Mesendoderm (in vitro differentiated cells): ENCODE data around the gene VIL1.

Source experiments
- DNase-seq: peaks from one replicate; pipeline ENCODE4 v3.0.0; 2013
- H2AK5ac ChIP-seq: 2 replicates; pipeline ENCODE4 v1.6.1; 2013; ENCODE audit warnings: low read length, inconsistent platforms
- H2BK120ac ChIP-seq: 2 replicates; pipeline ENCODE4 v1.6.1; 2013; ENCODE audit warnings: low read depth, mild to moderate bottlenecking, low read length, moderate library complexity, mixed read lengths
- H2BK15ac ChIP-seq: replicated peaks from 2 replicates; pipeline ENCODE4 v1.6.1; 2013; ENCODE audit warnings: low read depth, mild to moderate bottlenecking, moderate library complexity
- H2BK5ac ChIP-seq: 2 replicates; pipeline ENCODE4 v1.6.1; 2013; ENCODE audit warnings: low read length, inconsistent platforms
- H3K18ac ChIP-seq: 2 replicates; pipeline ENCODE4 v1.6.1; 2013; ENCODE audit warnings: mild to moderate bottlenecking, low read length, mixed read lengths
- H3K23ac ChIP-seq: one replicate; pipeline ENCODE4 v1.6.1; 2013; ENCODE audit warnings: low read length
- H3K27ac ChIP-seq: 2 replicates; pipeline ENCODE4 v1.5.1; 2013; ENCODE audit warnings: low read depth, mild to moderate bottlenecking, inconsistent platforms, low read length, moderate library complexity
- H3K27me3 ChIP-seq: 2 replicates; pipeline ENCODE4 v1.6.1; 2013; ENCODE audit warnings: low read length, control low read depth, mild to moderate bottlenecking, inconsistent platforms; ENCODE audit not compliant: insufficient read depth, poor library complexity
- H3K36me3 ChIP-seq: 2 replicates; pipeline ENCODE4 v1.6.1; 2013; ENCODE audit warnings: low read length, inconsistent platforms; ENCODE audit not compliant: control insufficient read depth, insufficient read depth
- H3K4ac ChIP-seq: one replicate; pipeline ENCODE4 v1.6.1; 2013; ENCODE audit warnings: low read depth, mild to moderate bottlenecking, low read length, moderate library complexity
- H3K4me1 ChIP-seq: 2 replicates; pipeline ENCODE4 v1.6.1; 2013; ENCODE audit warnings: low read depth, low read length, inconsistent platforms; ENCODE audit not compliant: control insufficient read depth
- H3K4me2 ChIP-seq: 2 replicates; pipeline ENCODE4 v1.6.1; 2013; ENCODE audit warnings: low read length
- H3K4me3 ChIP-seq: 2 replicates; pipeline ENCODE4 v1.5.1; 2013; ENCODE audit warnings: mild to moderate bottlenecking, low read length
- H3K56ac ChIP-seq: one replicate; pipeline ENCODE4 v1.6.1; 2013; ENCODE audit warnings: low read length
- H3K79me1 ChIP-seq: 2 replicates; pipeline ENCODE4 v1.6.1; 2013; ENCODE audit warnings: low read length, inconsistent platforms
- H3K79me2 ChIP-seq: 2 replicates; pipeline ENCODE4 v1.6.1; 2013; ENCODE audit warnings: mild to moderate bottlenecking, low read length; ENCODE audit not compliant: control insufficient read depth, insufficient read depth
- H3K9ac ChIP-seq: 2 replicates; pipeline ENCODE4 v1.6.1; 2013; ENCODE audit warnings: low read length, inconsistent platforms
- H4K5ac ChIP-seq: one replicate; pipeline ENCODE4 v1.6.1; 2013; ENCODE audit warnings: low read length
- H4K8ac ChIP-seq: one replicate; pipeline ENCODE4 v1.6.1; 2013; ENCODE audit warnings: low read depth, mild to moderate bottlenecking, control low read depth, low read length, moderate library complexity
- whole genome bisulfite sequencing: extraction: QIAGEN DNeasy Blood & Tissue Kit; methylation state at CpG from one replicate; pipeline ENCODE4 v1.1.7; 2013; ENCODE audit warnings: low lambda C conversion rate, missing lambda C conversion rate; ENCODE audit not compliant: insufficient coverage; ENCODE audit errors: extremely low coverage; 5-methylcytosine and 5-hydroxymethylcytosine counted together
- small RNA-seq: library from polyadenylated mRNA; stranded (forward); fragments of <200 nt; extraction: miRNeasy Mini kit (QIAGEN cat#:217004); gene quantifications from one replicate; pipeline ENCODE3, GENCODE V24; 2013; ENCODE audit not compliant: insufficient read depth

VIL1 gene

DNA sequence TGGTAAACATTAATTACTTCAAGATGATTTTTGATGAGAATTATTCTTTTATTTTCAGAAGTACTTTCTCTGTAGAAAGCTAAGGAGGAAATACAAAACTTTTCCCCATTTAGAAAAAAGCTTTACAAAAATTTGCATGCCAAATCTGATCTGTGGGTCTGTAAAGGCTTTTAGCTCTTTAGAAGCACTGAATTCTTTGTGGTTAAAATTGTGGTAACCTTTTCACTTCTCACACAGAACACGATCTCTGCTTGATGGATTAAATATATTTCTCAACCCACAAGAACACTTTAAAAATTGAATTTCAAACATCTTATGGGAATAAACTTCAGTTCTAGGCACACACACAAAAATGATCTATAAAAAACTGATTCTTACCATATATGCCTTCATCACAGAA lies 63.7 kb downstream of the VIL1 start:
- Histone ChIP-seq H3K27ac (no peak overlapping the region), H3K9ac (no peak overlapping the region), H3K4me3 (no peak overlapping the region), H3K79me1 (no peaks in the 10 kb centered on the region), H3K4ac (no peak overlapping the region), H2AK5ac (no peak overlapping the region), H3K27me3 (no peaks in the 10 kb centered on the region), H3K79me2 (no peaks in the 10 kb centered on the region), H4K5ac (no peak overlapping the region), H3K4me1 (no peaks in the 10 kb centered on the region), H3K4me2 (no peak overlapping the region), H3K56ac (no peak overlapping the region), H2BK5ac (no peak overlapping the region), H3K23ac (no peak overlapping the region), H3K18ac (no peak overlapping the region), H2BK120ac (no peak overlapping the region), H4K8ac (no peak overlapping the region), H2BK15ac (no peak overlapping the region), H3K36me3 (no peaks in the 10 kb centered on the region)
- no peak for DNase-seq
- no CpG with 5 or more reads among the region's 1 CpG for WGBS

DNA sequence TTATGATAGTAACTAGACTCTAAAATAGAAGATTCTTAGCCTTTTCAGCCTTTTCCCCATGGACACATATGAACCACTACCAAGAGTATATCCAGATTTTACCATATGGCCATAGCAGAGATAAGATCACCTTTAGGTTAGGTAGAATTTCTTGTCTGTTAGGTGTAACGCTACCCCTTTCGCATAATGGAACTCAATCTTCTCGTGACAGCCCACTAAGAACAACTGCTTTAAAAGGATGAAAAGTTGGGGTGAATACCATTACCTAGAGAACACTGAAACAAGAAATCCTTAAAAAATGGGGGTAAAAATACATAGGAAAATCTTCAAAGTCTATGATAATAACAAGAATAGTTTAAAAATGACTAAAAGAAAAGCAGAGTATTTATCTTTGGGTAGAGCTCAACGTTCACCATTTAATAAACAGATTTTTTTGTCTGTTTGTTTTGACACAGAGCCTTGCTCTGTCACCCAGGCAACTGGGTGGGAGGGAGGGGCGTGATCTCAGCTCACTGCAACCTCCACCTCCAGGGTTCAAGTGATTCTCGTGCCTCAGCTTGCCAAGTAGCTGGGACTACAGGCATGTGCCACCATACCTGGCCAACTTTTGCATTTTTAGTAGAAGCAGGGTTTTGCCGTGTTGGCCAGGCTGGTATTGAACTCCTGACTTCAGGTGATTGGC lies 67.2 kb downstream of the VIL1 start:
- H3K4me2 ChIP-seq = no peak overlapping the region
- H2BK120ac ChIP-seq = no peak overlapping the region
- H3K4ac ChIP-seq = no peak overlapping the region
- no peak overlapping the region for H4K8ac ChIP-seq
- no peak overlapping the region for H4K5ac ChIP-seq
- no peak overlapping the region for H3K23ac ChIP-seq
- no peaks in the 10 kb centered on the region for H3K4me1 ChIP-seq
- H3K79me1 ChIP-seq = no peaks in the 10 kb centered on the region
- no peak overlapping the region for H3K4me3 ChIP-seq
- H3K79me2 ChIP-seq = no peaks in the 10 kb centered on the region
- no peak overlapping the region for H2BK5ac ChIP-seq
- H3K56ac ChIP-seq = no peak overlapping the region
- H3K9ac ChIP-seq = no peak overlapping the region
- no peaks in the 10 kb centered on the region for H3K36me3 ChIP-seq
- H2BK15ac ChIP-seq = no peak overlapping the region
- DNase-seq = no peak
- H3K27ac ChIP-seq = no peak overlapping the region
- H3K27me3 ChIP-seq = no peaks in the 10 kb centered on the region
- WGBS = no CpG with 5 or more reads among the region's 7 CpGs
- H2AK5ac ChIP-seq = no peak overlapping the region
- H3K18ac ChIP-seq = no peak overlapping the region

DNA sequence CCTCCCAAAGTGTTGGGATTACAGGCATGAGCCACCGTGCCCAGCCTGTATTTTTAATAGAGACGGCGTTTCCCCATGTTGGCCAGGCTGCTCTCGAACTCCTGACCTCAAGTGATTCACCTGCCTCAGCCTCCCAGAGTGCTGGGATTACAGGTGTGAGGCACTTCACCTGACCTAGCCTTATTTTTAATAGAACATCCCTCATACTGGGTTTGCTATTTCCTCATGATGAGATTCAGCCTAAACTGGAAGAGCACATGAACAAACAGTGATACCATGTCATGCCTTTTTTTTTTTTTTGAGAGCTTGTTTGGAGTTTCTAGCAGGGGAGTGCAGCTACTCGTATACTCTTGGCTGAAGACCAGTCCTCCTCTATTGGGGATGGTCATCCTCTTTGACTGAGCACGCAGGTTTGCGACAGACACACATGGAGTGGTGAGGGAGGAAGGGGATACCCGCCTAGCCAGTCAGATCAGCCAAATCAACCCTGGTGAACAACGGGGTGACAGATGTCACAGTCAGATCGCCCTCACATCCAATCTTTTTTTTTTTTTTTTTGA lies 81.7 kb downstream of the VIL1 start:
- H3K79me2 ChIP-seq = no peaks in the 10 kb centered on the region
- DNase-seq = no peak
- H2BK120ac ChIP-seq = no peak overlapping the region
- no CpG with 5 or more reads among the region's 10 CpGs for WGBS
- no peaks in the 10 kb centered on the region for H3K4me1 ChIP-seq
- no peaks in the 10 kb centered on the region for H3K27me3 ChIP-seq
- H3K4me2 ChIP-seq = no peak overlapping the region
- H3K23ac ChIP-seq = no peak overlapping the region
- no peak overlapping the region for H4K8ac ChIP-seq
- H2BK5ac ChIP-seq = no peak overlapping the region
- no peak overlapping the region for H2BK15ac ChIP-seq
- H3K18ac ChIP-seq = no peak overlapping the region
- H3K9ac ChIP-seq = no peak overlapping the region
- H2AK5ac ChIP-seq = no peak overlapping the region
- H3K4me3 ChIP-seq = no peak overlapping the region
- no peak overlapping the region for H4K5ac ChIP-seq
- H3K56ac ChIP-seq = no peak overlapping the region
- H3K27ac ChIP-seq = no peak overlapping the region
- no peaks in the 10 kb centered on the region for H3K36me3 ChIP-seq
- no peak overlapping the region for H3K4ac ChIP-seq
- H3K79me1 ChIP-seq = no peaks in the 10 kb centered on the region

DNA sequence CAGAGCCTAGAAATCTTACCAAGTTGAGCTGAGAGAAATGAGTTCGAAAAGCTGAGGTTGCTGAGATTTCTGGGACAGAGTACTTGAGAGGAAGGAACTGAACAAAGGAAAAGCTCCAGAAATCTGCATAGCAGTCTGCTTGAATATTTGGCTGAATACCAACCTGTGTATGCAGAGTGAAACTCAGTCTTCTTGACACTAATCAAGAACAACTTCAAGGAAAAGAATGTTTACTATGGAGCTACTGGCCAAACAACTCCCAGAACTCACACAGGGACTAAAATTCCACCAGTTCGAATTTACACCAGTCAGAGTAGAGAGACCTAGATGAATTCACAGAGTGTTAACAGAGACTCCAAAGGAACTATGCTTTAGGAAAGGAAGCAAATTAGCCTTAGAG lies 82.7 kb downstream of the VIL1 start:
- peak; percentile 84 for DNase-seq
- H3K18ac ChIP-seq = no peak overlapping the region
- no peak overlapping the region for H3K9ac ChIP-seq
- no peak overlapping the region for H3K4me3 ChIP-seq
- no peak overlapping the region for H2BK15ac ChIP-seq
- H3K27me3 ChIP-seq = no peaks in the 10 kb centered on the region
- no peak overlapping the region for H3K4ac ChIP-seq
- H3K4me2 ChIP-seq = no peak overlapping the region
- H2BK120ac ChIP-seq = no peak overlapping the region
- H3K4me1 ChIP-seq = no peaks in the 10 kb centered on the region
- WGBS = no CpG with 5 or more reads among the region's 2 CpGs
- H3K27ac ChIP-seq = peak overlapping the region; percentile 57
- no peaks in the 10 kb centered on the region for H3K79me1 ChIP-seq
- no peak overlapping the region for H2AK5ac ChIP-seq
- no peak overlapping the region for H2BK5ac ChIP-seq
- no peaks in the 10 kb centered on the region for H3K79me2 ChIP-seq
- no peak overlapping the region for H4K8ac ChIP-seq
- no peak overlapping the region for H3K23ac ChIP-seq
- H3K36me3 ChIP-seq = no peaks in the 10 kb centered on the region
- H4K5ac ChIP-seq = no peak overlapping the region
- H3K56ac ChIP-seq = peak overlapping the region; percentile 15

Small RNAs within 50 kb of the gene (small RNA-seq; reads per million reads assigned to genes)
- gene MIR26B = 2,295 reads per million, percentile 99 among the genes with 10 or more reads in this experiment
